NCI-H446 treated with DMSO at 0.1 percent for 48 hours (cell line): ENCODE data around the gene NOM1.

ENCODE experiments used
- DNase-seq: peaks from one replicate; lab custom pipeline; 2025; lab: John Stamatoyannopoulos, UW

Gene NOM1

DNA sequence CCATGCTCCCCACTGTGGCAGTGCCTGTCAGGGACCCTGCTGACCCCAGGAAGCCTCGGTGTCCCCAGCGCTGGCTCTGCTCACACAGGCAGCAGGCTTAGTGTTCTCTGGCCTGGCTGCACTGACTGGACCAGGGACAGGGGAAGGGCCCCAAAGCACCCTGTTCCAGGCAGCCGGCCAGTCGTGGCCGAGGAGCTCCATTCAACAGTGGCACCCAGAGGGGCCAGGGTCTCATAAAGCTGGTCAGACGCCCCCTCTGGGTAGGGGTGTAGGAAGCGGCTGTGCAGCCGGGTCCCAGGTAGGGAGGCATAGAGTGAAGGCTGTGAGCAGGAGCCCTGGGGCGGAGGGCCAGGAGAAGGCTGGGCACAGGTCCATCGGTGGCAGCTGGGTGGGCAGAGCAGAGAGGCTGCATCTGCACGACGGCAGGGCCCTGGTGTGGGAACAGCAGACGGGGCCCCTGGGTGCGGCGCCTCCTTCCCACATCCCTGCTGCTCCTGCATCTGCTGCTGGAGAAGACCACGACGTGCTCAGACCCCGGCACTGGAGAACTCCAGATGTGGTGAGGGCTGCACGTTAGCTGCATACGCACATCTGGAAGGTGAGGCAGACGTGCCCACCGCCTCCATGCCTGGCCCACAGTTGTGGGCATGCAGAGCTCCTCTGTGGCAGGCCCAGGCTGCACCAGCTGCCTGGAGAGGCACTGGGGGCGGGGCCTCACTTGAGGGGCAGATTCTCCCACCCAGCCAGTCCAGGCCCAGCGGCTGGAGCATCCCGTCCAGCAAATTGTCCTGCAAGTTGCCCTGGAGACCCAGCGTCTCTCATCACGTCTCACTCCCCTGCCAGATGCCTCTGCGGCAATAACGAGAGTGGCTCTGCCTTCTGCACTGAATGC lies 35.8 kb downstream of the NOM1 start:
- DNase-seq, result no peak

DNA sequence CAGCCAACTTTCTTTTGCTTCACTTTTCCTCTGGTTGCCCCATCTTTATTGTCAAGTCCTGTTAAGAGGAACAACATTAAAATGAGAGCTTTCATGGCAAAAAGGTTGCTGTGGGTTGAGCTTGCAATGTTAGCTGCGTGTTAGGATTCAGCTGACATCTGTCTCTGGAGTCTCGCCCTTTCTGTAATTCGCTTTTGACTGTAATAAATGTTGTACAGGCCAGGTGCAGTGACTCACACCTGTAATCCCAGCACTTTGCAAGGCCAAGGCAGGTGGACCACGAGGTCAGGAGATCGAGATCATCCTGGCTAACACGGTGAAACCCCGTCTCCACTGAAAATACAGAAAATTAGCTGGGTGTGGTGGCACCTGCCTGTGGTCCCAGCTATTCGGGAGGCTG lies 36.9 kb downstream of the NOM1 start:
- no peak for DNase-seq

DNA sequence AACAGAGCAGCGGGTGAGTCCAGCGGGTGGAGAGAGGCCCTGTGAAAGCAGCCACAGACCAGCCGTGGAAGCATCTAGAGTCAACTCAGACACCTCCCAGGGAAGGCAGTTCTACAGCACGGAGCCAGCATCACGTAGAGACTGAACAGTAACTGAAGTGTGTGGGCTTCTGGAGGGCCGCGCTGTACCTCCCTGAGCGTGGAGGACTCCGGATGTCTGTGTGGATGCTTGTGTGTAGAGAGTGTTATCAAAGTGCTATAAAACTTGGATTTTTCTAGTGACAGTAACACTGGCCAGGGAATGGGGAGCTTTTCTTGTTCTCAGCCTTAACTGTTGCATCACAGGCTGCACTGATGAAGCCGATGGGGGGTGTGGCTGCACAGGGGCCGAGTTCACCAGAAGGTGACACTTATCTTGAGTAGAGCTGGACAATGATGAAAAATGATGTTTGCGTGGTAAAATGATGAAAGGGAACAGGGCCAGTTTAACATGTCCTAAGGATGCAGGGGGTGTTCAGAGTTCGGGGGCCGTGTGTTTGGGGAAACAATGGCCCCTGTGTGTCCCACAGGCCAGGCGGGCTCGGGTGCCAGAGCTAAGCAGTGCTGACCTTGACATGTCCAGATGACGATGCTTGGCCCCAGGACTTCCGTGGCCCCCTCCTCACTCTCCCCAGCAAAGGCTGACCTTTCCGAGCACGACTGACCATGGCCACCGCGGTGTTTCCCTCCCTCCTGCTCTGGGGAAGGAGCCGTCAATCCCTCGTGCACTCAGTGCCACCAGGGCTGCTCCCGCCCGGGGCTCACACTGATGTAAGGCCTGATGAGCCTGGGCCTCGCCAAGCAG lies 39.1 kb downstream of the NOM1 start:
- DNase-seq, result no peak

DNA sequence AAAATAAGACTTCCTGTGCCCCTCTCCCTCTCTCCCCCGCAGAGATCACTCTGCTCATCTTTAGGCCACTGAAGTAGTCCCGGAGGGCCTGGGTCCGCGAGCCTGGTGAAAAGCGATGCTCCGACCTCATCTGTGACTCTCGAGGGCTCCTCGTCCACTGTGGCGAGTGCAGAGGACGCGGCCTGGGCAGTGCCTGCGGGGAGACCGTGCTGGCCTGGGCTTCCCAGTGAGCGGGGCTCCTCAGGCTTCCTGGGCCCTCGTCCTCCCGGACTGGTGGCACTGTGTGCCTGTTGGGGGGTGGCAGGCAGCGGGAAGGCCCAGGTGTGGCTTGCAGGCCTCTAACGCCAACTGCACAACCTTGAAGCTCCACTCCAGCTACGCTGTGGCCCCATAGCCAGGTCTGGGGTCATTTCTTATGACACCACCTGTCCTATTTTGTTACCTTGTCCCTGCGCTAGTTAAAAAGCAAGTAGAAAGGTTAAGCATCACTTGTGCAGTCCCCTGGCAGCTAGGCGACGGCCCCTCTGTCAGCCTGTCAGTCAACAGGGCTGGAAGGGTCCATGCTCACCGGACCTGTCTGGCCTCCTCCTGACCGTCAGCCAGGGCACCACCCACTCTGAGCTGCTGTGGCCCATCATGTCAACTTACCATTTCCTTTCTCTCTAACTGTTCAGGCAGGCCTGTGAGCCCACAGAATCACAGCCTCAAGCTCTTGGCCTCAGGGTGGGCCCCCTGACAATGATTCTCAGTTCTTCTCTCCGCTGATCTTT lies 40.4 kb downstream of the NOM1 start:
- no peak for DNase-seq

DNA sequence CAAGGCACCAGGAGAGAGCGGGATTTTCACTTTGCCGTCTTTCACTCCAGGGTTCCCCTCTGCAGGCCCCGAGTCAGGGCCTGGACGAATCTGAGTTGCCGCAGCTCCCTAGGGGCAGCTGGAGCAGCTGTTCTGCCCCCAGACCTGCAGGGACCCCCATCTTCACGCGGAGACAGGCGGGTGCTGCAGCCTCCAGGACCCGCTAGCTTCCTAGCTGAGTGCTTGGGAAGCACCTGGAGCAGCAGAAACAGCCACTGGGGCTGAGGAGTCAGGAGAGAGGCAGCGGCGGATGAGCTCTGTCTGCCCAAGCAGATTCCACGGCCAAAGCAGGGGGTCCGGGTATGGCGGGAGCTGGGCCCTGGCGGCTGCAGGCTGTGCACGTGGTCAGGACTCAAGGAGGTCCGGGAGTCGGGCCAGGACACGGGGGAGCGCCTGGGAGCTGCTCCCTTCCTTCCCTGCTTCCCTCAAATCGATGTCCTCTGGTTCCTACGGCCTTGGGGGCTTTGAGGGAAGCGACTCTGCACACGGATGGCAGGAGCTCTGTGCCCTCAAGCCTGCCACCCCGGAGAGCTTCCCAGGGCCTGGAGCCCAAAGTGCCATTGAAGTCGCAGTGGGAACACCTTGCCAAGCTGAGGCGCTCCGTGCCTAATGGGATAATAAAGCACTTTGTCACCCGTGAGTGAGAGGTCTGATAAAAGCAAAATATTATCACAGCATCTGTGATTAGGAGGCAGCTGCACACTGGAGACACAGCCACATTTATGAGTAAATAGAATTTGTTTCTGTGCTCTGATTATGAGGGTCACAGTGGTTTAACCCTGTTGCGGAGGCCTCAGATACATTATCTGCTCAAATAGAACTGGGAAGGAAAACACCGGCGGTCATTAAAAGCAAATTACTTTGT lies 43.8 kb downstream of the NOM1 start:
- no peak for DNase-seq

DNA sequence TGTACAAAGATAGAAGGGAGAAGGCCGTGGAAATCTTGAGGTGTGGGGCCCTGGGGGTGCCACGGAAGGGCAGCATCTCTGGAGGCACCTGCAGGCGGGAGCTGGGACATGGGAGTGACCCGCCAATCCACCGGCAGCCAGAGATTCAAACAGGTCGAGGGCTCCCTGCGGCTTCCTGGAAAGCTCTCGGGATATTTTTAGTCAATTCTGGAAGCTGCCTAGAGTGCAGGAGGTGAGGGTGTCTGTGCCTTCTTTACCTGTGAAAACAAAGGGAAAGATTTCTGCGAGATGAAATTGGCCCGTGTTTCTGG lies 44.4 kb downstream of the NOM1 start:
- DNase-seq, result no peak

DNA sequence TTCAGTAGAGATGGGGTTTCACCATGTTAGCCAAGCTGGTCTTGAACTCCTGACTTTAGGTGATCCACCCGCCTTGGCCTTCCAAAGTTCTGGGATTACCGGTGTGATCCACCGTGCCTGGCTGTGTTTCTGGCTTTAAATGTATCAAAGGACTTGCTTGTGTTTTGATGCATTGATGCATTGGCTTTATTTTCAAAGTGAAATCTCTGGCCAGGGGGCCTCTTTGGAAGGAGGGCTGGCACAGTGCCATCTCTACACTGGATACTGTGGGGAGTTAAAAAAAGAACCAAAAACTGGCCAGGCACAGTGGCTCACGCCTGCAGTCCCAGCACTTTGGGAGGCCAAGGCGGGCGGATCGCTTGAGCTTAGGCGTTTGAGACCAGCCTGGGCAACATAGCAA lies 44.9 kb downstream of the NOM1 start:
- DNase-seq, result no peak

DNA sequence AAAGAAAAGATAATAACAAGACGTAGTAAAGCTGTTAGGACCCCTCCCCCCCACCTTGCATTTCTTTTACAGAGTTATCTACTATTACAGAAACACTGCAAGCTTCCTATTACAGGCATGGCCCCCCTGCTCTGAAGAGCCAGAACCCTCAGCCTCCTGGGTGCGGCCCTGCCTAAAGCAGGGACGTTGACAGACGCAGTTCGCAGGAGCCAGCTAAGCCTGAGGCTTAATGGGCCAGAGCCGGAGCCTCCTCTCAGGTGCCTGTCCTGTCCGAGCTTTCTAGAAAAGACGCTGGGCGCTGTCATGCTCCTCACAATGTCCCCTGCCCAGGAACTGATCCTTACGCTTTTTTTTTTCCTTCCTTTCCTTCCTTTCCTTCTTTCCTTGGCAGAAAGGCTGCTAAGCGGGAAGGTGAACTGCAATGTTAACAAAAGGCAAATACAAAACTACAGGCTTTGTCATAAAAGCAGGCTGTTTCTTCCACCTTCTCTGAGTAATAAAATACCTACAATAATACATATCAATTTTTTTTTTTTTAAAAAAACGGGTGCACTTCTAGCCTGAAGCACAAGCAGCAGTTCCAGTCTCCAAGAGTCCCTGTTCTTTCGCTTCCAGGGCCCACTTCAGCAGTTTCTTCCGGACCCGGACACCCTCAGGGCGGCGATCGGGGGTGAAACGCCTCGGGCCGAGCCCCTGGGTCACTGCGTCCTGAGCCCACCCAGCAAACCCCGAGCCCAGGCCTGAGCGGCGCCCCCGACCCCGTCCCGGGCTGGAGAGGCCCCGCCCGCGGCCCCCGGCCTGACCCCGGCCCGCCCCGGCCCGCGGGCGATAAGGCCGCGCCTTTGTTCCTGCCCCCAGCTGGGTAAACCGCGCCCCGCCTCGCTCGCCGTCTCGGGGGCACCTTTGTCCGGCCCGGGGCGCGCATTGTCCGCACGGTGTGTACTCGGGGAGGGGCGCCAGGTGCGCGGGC lies 49.8 kb downstream of the NOM1 start:
- DNase-seq, result no peak

DNA sequence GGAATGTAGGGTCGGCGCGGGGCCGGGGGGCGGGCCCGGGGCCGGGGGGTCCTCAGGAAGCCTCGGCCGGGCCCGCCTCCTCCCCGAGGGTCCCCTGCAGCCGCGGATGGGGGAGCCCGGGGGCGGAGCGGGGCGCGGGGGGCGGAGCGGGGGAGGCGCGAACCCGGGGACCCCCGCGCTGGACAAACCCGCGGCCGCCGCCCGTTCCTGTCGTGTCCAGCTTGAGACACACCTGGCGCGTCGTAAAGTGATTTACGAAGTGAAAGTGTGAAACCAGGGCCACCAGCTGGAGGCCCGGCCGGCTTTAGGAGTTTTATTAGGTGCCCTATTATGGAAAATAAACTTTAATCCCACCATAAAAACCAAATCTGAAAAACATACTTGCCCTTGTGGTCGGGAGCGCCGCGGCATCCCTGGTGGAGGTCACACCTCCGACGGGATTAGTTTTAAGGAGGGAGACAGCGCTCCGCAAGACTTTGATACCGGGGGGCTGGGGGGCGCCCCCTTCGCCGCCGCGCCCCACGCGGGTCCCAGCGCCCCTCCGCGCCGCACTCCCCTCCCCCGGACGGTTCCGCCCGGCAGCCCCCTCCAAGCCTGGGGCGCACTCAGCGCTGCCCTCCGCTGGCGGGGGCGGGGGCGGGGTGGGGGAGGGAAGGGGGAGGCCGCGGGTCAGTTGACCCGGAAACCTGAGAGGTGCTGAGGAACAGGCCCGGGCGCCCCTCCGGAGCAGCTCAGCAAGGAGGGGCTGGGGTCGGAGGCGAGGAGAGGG lies 50.6 kb downstream of the NOM1 start:
- DNase-seq, result no peak

DNA sequence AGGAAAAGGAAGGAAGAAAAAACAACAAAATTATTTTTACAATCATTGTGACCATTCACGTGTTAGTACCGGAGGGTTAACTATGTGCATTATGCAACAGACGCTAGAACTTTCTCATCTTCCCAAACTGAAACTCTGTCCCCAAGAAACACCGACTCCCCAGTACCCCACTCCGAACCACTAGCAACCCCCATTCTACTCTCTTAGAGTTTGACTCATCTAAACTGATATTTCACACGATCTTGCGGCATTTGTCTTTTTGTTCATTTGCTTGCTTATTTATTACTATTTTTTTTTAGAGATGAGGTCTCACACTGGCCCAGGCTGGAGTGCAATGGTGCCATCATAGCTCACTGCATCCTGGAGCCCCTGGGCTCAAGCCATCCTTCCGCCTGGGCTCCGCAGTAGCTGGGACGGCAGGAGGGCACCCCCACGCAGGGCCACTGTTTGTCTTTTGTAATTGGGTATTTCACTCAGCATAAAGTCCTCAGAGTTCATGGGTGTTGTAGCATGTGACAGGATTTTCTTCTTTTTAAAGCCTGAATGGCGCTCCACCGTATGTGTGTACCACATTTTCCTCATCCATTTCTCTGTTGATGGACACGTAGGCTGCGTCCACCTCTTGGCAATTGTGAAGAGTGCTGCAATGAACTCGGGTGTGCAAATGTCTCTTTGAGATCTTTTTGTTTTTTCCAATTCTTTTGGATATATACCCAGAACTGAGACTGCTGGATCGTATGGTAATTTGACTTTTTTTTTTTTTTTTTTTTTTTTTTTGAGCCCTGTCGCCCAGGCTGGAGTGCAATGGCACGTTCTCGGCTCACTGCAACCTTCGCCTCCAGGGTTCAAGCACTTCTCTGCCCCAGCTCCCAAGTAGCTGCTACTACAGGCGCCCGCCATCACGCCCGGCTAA lies 51.5 kb downstream of the NOM1 start:
- DNase-seq, result no peak

DNA sequence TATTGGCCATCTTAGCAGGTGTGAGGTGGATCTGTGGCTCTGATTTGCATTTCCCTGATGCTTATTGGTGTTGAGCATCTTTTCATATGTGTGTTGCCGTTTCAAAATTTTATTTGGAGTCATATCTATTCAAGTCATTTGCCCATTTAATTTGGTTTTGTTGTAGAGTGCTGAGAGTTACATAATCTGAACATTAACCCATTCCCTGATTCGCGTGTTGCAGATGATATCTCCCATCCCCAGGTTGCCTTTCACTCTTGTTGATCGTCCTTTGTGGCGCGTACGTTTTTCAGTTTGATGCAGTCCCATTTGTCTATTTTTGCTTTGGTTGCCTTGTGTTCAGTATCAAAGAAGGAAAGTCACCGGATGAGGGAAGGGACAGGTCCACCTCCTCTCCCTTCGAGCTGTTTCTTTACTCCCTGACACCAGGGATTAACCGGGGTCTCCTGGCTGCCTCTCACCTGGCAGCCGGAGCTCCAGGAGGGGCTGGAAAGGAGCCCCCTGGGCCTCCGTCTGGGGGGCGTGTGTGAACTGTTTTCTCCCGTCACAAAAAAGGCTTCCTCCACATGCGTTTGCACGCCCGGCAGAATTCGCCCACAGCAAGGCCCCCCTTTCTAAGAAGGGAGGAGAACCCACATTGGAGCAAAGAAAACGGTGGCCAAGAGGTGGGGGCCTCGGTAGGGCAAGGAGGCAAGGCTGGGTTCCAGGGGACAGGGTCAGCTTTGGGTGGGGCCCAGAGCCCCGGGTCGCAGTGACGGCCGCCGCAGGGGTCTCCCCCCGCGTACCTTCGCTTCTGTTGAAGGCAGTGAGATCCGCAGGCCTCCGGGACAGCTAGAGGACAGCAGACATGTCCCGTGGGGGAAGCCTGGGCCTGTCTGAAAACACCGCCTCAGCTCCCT lies 52.7 kb downstream of the NOM1 start:
- DNase-seq, result no peak

DNA sequence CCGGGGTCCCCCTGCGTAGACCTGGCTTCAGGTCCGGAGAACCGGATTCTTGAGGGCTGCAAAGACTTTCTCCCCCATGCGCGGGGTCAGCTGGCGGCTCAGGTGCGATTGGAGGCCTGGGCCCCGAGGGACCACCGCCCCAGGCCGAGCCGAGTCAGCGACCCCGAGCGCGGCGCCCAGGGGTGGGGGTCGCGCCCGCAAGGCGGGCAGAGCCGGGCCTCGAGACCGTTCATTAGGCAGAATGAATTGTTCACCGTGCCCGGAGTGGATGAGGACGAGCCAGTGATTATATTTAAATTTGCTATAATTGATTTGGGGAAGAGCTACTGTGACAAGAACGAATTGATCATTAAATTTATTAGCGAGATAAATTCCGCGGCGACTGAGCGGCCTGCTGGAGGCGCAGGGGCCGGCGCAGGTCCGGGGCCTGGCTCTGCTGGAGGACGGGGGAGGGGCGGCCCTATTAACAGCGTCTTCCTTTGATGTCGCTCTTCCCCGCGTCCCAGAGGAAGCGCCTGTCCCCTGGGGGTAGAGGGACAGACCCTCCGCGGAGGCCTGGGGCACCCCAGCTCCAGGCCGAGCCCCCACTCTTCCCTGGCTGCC lies 53.4 kb downstream of the NOM1 start:
- no peak for DNase-seq

DNA sequence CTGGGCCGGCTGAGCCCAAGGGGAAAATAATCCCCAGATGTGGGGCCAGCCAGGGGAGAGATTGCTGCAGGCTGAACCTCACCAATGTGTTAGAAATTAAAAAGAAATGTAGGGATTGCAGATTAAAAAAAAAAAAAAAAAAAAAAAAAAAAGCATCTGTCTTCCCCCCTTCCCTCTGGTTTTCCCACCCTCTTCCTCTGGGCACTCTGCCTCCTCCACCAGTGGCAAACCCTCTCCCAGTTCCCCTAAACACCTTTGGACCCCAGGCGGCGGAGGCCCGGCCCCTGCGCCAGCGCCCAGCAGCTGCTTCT lies 53.9 kb downstream of the NOM1 start:
- DNase-seq, result no peak

DNA sequence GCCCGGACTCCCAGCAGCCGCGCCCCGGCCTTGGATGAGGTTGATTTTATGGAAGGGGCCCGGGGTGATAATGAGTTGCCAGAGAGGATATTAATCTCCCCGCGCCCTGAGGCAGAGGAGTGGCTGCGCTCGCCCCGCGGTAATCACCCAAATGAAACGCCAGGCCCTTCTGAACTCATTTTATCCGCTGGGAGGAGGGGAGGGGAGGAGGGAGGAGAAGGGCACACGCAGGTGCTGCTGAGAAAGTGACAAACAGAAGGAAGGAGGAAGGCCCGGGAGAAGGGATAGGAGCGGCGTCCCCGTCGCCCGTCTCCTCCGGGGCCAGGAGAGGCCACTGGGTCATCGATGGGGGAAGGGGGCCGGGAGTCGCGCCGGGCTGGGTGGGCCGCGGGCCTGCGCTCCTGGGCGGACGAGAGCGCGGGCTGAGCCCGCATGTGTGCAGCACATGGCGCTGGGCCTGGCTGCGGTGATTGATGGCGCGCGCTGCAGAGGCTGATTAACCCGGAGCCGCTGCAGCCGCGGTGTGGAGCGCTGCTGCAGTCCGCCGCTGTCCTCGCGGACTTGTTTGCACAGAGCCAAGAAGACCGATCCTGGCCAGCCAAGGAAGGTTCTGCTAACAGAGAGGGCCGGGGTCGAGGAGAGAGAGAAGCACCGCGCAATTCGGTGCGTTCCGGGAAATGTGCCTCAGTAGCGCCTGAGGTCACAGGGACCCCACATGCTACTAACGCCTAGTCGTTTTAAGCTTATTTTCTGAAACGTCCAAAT lies 54.4 kb downstream of the NOM1 start:
- no peak for DNase-seq

DNA sequence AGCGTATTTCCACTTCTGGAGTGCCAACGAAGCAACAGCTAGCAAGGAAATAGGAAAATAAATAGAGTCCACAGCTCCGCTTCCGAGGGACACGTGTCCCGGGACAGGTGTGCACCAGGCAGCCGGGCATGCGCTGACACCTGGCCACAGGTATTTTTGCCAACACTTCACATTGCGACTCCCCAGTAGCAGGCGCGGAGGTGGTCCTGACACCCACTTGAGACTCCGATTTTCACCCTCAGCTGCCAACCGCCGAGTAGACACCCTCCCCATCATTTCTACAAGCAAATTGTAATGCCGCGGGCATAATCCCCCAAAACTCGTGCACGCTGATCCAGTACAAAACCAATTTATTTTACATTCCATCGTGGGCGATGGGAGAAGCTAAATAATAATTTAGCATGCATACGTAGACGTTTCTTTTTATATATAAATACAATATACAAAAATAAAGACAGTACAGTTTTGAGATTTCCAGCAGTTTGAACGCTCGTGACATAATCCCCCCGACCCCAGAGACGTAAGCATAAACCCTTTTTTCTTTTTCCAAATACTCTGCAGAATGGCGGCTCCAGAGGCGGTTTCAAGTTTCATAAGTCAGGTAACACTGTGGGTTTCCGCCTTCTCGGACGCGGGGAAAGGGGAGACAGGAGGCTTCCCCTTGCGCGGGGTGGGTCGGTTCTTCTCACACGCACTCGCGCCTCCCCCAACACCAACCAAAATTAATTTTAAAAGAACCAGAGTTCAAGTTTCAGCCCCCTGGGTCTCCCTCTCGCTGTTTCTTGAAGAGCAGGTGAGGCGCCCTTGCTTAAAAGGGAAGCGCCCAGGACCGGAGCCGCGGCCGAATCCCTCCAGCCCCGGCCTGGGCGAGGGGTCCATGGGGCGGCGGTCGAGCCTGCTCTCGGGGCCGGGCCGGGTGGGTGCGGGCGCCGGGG lies 55.3 kb downstream of the NOM1 start:
- DNase-seq, result no peak
